ENCODE results near the gene CBFB.

GRCh38 chr16:67104845-67105244 is 75.9 kb downstream of the CBFB start:
- TF ChIP-seq RBM22 (IDR thresholded peaks at IDR 0.05; ENCODE audit: low read depth, low read length, poor library complexity, severe bottlenecking) (no peak), RCOR1 (IDR thresholded peaks at IDR 0.05; ENCODE audit: borderline replicate concordance in 1 of 2, low read depth in 2 of 2, low read length in 2 of 2) (no peak), ZZZ3 (IDR thresholded peaks at IDR 0.05) (no peak), NFE2 (IDR thresholded peaks at IDR 0.05; ENCODE audit: low read depth) (no peak), RAD21 (CRISPR knock-in tag; conservative IDR thresholded peaks at IDR 0.05 in 1 of 2, IDR thresholded peaks at IDR 0.05 in 1 of 2) (no peak), EZH2 (IDR thresholded peaks at IDR 0.05; ENCODE audit: borderline replicate concordance, low read depth, low read length) (no peak), FOXA1 (IDR thresholded peaks at IDR 0.05; ENCODE audit: borderline replicate concordance) (no peak), PRDM10 (IDR thresholded peaks at IDR 0.05; ENCODE audit: partially characterized antibody) (no peak), L3MBTL2 (IDR thresholded peaks at IDR 0.05) (no peak), POLR2AphosphoS5 (IDR thresholded peaks at IDR 0.05; ENCODE audit: control insufficient read depth, insufficient read depth, low read depth, low read length) (no peak), SRF (CRISPR knock-in tag; IDR thresholded peaks at IDR 0.05) (no peak), SP2 (IDR thresholded peaks at IDR 0.05; ENCODE audit: extremely low read depth, low read depth, low read length, poor library complexity, severe bottlenecking) (no peak), ZBED1 (IDR thresholded peaks at IDR 0.05) (no peak)
- TF ChIP-seq, protein P1, sequence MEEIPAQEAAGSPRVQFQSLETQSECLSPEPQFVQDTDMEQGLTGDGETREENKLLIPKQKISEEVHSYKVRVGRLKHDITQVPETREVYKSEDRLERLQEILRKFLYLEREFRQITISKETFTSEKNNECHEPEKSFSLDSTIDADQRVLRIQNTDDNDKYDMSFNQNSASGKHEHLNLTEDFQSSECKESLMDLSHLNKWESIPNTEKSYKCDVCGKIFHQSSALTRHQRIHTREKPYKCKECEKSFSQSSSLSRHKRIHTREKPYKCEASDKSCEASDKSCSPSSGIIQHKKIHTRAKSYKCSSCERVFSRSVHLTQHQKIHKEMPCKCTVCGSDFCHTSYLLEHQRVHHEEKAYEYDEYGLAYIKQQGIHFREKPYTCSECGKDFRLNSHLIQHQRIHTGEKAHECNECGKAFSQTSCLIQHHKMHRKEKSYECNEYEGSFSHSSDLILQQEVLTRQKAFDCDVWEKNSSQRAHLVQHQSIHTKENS (CRISPR knock-in tag; IDR thresholded peaks at IDR 0.05), result no peak
